Measurements from ENCODE around the gene ATP6V1E1. TPM values are rescaled to one million over a fixed set of nuclear protein-coding genes. Genes with fewer than 3 reads are reported as not detected.

ATP6V1E1 gene
- polyA plus RNA-seq, 1 of the 3 experiments (the other 2 are of a cell fraction), result 140 TPM

DNA sequence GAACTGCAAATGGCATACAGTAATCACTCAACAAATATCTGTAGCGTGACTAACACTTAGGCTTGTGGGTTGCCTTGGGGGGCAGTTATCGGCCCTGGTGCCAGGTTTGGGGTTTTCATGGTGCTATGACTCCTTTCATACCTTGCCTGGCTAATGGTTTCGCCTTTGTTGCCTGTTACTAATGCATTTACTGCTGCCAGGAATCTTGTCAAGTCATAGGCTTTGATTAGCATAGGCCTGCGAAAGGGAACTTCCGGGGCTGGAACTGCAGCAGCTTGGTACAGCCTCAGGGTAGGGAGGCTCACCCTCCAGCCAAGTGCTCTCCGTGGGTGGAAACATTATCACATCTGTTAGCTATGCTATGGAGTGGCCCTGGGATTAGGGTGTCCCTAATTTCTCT is 52.1 kb downstream of the ATP6V1E1 start:
- TF ChIP-seq, protein P1, sequence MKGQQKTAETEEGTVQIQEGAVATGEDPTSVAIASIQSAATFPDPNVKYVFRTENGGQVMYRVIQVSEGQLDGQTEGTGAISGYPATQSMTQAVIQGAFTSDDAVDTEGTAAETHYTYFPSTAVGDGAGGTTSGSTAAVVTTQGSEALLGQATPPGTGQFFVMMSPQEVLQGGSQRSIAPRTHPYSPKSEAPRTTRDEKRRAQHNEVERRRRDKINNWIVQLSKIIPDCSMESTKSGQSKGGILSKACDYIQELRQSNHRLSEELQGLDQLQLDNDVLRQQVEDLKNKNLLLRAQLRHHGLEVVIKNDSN (IDR thresholded peaks at IDR 0.05; ENCODE audit: borderline replicate concordance, low read depth), result no peak
- TF ChIP-seq ELF1 (IDR thresholded peaks at IDR 0.05) (no peak), FOXM1 (IDR thresholded peaks at IDR 0.05; ENCODE audit: low read depth) (no peak), MEF2A (IDR thresholded peaks at IDR 0.05; ENCODE audit: borderline replicate concordance, low read depth) (no peak), RCOR1 (IDR thresholded peaks at IDR 0.05; ENCODE audit: low read length) (no peak), MXI1 (IDR thresholded peaks at IDR 0.05; ENCODE audit: low read depth, low read length) (no peak), RFX5 (IDR thresholded peaks at IDR 0.05; ENCODE audit: low read length) (no peak), NFIC (IDR thresholded peaks at IDR 0.05; ENCODE audit: borderline replicate concordance) (no peak)
- Histone ChIP-seq H3K9me2 (no peaks in the 10 kb centered on the region), H3K4me2 (no peak overlapping the region), H3K9ac (no peak overlapping the region), H3K9me3 (no peaks in the 10 kb centered on the region), H3K4me1 (ENCODE audit: control insufficient read depth in 1 of 2, insufficient read depth in 2 of 2, low read depth in 1 of 2, low read length in 1 of 2) (no peaks in the 10 kb centered on the region), H3K4me3 (ENCODE audit: low read depth in 2 of 2, low read length in 1 of 2) (no peak overlapping the region), H2AFZ (ENCODE audit: low read depth) (no peak overlapping the region), H3K79me2 (ENCODE audit: insufficient read depth) (no peaks in the 10 kb centered on the region), H3K27ac (ENCODE audit: low read depth in 2 of 2, low read length in 1 of 2) (no peak overlapping the region), H4K20me1 (ENCODE audit: insufficient read depth) (no peaks in the 10 kb centered on the region), H3K27me3 (ENCODE audit: insufficient read depth) (no peaks in the 10 kb centered on the region), H3K36me3 (replicated peaks in 1 of 2; ENCODE audit: control insufficient read depth in 1 of 2, insufficient read depth in 2 of 2, low read length in 1 of 2) (no peaks in the 10 kb centered on the region), H3F3A (replicated peaks; ENCODE audit: insufficient read depth) (no peaks in the 10 kb centered on the region)
- ChIA-PET CTCF (interaction anchor here (1.6 kb wide), 1 partner anchor 18 kb away, joined by 4 read pairs; no protein-coding TSS in a partner anchor), POLR2A (interaction anchor here (0.6 kb wide), 1 partner anchor 341 kb away, joined by 5 read pairs; no protein-coding TSS in a partner anchor)
- DNase-seq, result no peak
- WGBS (ENCODE audit: low lambda C conversion rate), result 72% methylated on average over 6 of the region's 6 CpGs

DNA sequence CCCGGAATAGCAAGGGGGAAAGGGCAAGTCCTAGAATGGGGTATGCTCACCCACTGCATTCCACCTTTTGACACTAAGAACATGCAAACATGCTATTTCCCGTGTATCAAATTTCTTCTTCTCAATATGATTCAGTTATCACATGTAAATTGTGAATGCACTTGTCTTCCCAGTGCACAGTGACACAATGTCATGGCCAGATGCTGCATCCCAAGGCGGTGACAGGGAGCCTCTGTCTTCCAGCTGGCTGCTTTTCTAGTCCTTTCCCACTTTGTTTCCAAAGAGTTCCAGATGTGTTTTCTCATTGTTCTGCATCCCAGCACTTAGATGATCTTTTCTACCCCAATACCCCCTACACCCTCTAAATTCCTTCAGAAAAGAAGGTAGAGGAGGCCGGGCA is 52.9 kb downstream of the ATP6V1E1 start:
- TF ChIP-seq MXI1 (IDR thresholded peaks at IDR 0.05; ENCODE audit: low read depth, low read length) (no peak), JUND (IDR thresholded peaks at IDR 0.05) (no peak), RFX5 (IDR thresholded peaks at IDR 0.05; ENCODE audit: low read length) (no peak), CHD2 (IDR thresholded peaks at IDR 0.05; ENCODE audit: low read length, partially characterized antibody) (no peak), TEAD4 (IDR thresholded peaks at IDR 0.05; ENCODE audit: borderline replicate concordance, insufficient read depth) (no peak), EZH2phosphoT487 (IDR thresholded peaks at IDR 0.05; ENCODE audit: borderline replicate concordance, low read depth) (no peak), GATA2 (CRISPR knock-in tag; IDR thresholded peaks at IDR 0.05) (no peak), TAF1 (IDR thresholded peaks at IDR 0.05; ENCODE audit: borderline replicate concordance, low read depth, low read length) (no peak)
- TF ChIP-seq, protein P2, sequence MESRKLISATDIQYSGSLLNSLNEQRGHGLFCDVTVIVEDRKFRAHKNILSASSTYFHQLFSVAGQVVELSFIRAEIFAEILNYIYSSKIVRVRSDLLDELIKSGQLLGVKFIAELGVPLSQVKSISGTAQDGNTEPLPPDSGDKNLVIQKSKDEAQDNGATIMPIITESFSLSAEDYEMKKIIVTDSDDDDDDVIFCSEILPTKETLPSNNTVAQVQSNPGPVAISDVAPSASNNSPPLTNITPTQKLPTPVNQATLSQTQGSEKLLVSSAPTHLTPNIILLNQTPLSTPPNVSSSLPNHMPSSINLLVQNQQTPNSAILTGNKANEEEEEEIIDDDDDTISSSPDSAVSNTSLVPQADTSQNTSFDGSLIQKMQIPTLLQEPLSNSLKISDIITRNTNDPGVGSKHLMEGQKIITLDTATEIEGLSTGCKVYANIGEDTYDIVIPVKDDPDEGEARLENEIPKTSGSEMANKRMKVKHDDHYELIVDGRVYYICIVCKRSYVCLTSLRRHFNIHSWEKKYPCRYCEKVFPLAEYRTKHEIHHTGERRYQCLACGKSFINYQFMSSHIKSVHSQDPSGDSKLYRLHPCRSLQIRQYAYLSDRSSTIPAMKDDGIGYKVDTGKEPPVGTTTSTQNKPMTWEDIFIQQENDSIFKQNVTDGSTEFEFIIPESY (IDR thresholded peaks at IDR 0.05; ENCODE audit: borderline replicate concordance, low read depth), result no peak
- H3K79me2 ChIP-seq (ENCODE audit: insufficient read depth), result no peaks in the 10 kb centered on the region
- no peak overlapping the region for H3K9ac ChIP-seq
- H3K4me1 ChIP-seq (ENCODE audit: control insufficient read depth in 1 of 2, insufficient read depth in 2 of 2, low read depth in 1 of 2, low read length in 1 of 2), result no peaks in the 10 kb centered on the region
- CTCF ChIA-PET, result interaction anchor here (1.6 kb wide), 1 partner anchor 17 kb away, joined by 4 read pairs; no protein-coding TSS in a partner anchor
- no peaks in the 10 kb centered on the region for H3K9me2 ChIP-seq
- POLR2A ChIA-PET, result no interaction called here
- no peaks in the 10 kb centered on the region for H4K20me1 ChIP-seq (ENCODE audit: insufficient read depth)
- H3K9me3 ChIP-seq, result no peaks in the 10 kb centered on the region
- DNase-seq, result no peak
- H3K27me3 ChIP-seq (ENCODE audit: insufficient read depth), result no peaks in the 10 kb centered on the region
- no peaks in the 10 kb centered on the region for H3F3A ChIP-seq (replicated peaks; ENCODE audit: insufficient read depth)
- WGBS (ENCODE audit: low lambda C conversion rate), result 90% methylated on average over 4 of the region's 4 CpGs
- no peak overlapping the region for H2AFZ ChIP-seq (ENCODE audit: low read depth)
- no peak overlapping the region for H3K4me3 ChIP-seq (ENCODE audit: low read depth in 2 of 2, low read length in 1 of 2)
- H3K4me2 ChIP-seq, result no peak overlapping the region
- no peak overlapping the region for H3K27ac ChIP-seq (ENCODE audit: low read depth in 2 of 2, low read length in 1 of 2)
- H3K36me3 ChIP-seq (replicated peaks in 1 of 2; ENCODE audit: control insufficient read depth in 1 of 2, insufficient read depth in 2 of 2, low read length in 1 of 2), result no peaks in the 10 kb centered on the region

All from SK-N-SH (cell line).